NCI-H1694 treated with DMSO at 0.1 percent for 48 hours (cell line): Measurements from ENCODE around the gene ASIC1.

ENCODE experiments used
- DNase-seq: peaks from one replicate; lab custom pipeline; 2025; lab: John Stamatoyannopoulos, UW

Gene ASIC1

GRCh38 chr12:50084775-50085614 is 27.6 kb downstream of the ASIC1 start, which contains the start of gene SMARCD1:
SMARCD1 (plus strand) TSS chr12:50085342; CDS start chr12:50085370, 28 bp downstream.
- peak; percentile 86 for DNase-seq

- DNase-seq: no peak
Measured at GRCh38 chr12:50085615-50086072, 28.2 kb downstream of the ASIC1 start.

GRCh38 chr12:50086148-50086547 is 28.8 kb downstream of the ASIC1 start:
- DNase-seq: no peak

- DNase-seq: no peak
Measured at GRCh38 chr12:50087151-50087550, 29.8 kb downstream of the ASIC1 start.

GRCh38 chr12:50087995-50088394 is 30.6 kb downstream of the ASIC1 start:
- DNase-seq: no peak

- DNase-seq: peak; percentile 40
Measured at GRCh38 chr12:50088577-50089335, 31.4 kb downstream of the ASIC1 start.

DNA sequence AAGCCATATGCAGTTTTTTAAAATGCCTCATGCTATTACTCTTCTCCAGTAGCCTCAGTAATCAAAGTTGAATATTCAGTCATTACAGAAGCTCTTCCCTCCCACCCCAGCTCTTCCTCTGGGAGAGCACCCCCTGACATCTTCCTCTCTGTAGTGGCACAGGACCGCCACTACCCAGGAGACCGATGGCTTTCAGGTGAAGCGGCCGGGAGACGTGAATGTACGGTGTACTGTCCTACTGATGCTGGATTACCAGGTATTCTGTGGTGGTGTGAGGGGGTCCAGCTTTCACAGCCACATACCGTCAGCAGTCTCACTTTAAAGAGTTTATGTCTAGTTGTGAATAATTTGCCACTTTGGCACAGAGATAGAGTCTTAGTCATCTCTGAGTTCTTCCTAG is 32.3 kb downstream of the ASIC1 start:
- no peak for DNase-seq

DNA sequence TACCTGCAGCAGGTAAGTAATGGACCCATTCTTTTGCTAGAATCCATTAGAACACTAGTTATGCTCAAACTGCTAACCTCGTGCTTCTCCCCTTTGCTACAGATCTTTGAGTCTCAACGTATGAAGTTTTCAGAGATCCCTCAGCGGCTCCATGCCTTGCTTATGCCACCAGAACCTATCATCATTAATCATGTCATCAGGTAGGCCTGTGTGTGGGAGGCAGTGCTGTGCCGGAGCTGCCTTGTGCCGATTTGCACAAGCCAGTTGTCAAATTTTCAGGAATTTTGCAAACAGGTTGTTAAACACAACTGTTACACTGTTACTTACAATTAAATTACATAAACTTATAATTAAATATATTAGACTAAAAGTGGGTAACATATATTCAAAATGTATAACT is 33.0 kb downstream of the ASIC1 start:
- DNase-seq: no peak

- no peak for DNase-seq
Measured at GRCh38 chr12:50097952-50098351, 40.6 kb downstream of the ASIC1 start.

GRCh38 chr12:50099302-50100008 is 42.1 kb downstream of the ASIC1 start:
- DNase-seq: no peak

- no peak for DNase-seq
Measured at GRCh38 chr12:50100561-50100960, 43.2 kb downstream of the ASIC1 start.

DNA sequence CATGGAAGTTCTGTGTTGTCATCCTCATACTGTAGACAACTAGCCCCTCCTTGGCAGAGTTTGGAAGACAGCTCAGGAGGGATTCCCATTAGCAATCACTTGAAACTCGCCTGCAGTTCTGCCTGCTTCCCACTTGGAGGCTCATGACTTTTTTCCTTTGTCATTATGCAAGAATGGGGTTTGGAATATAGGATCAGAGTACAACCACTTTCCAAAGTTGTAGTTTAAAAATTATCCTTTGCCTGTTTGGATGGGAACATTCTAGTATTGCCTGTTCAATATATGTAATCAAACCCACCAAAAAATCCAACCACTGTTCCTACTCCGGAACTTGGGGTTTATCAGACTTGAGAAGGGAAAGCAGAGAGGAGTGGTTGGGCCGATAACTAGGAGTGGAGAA is 44.3 kb downstream of the ASIC1 start:
- DNase-seq: peak; percentile 21

DNA sequence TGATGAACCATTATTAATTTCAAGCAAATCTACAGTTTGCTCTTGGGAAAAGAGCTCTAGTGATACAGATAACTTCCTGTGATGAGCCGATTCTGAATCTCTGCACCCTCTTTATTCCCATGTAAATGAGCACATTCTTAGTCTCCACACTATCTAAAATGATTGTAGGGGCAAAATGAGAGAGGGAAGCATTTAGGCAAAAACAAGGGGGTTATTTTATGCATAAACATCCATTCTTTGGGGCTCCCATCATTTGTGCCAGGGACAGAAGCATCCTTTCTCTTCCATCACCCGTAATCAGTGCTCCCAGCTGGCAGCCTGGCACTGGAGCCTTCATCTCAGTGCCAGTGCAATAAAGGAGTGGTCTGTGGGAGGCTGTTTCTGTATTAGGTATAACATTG is 44.7 kb downstream of the ASIC1 start:
- DNase-seq: no peak

GRCh38 chr12:50102646-50103309 is 45.4 kb downstream of the ASIC1 start:
- DNase-seq: no peak

DNA sequence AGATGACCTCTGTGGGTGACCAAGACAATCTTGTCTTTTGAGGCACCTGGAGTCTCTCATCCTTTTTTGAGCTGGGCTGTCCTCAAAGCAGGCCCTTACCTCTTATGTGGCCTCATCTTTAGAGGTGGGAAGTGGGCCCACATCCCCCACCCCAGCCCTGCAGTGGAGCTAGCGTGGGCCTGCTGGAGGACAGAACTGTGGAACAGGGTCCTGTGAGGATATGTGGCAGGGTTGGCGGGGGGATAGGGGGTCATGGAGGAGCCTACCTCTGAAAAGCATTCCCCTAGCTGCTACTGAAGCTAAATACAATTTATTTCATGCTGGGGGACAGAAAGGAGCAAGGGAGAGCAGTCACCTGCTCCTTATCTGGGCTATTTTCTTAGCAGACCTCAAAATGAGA is 46.0 kb downstream of the ASIC1 start:
- DNase-seq: no peak

GRCh38 chr12:50103767-50104321 is 46.4 kb downstream of the ASIC1 start, which contains the start of gene GPD1:
GPD1 (plus strand) TSS chr12:50104008; CDS start chr12:50104051, 43 bp downstream.
- DNase-seq: no peak

DNA sequence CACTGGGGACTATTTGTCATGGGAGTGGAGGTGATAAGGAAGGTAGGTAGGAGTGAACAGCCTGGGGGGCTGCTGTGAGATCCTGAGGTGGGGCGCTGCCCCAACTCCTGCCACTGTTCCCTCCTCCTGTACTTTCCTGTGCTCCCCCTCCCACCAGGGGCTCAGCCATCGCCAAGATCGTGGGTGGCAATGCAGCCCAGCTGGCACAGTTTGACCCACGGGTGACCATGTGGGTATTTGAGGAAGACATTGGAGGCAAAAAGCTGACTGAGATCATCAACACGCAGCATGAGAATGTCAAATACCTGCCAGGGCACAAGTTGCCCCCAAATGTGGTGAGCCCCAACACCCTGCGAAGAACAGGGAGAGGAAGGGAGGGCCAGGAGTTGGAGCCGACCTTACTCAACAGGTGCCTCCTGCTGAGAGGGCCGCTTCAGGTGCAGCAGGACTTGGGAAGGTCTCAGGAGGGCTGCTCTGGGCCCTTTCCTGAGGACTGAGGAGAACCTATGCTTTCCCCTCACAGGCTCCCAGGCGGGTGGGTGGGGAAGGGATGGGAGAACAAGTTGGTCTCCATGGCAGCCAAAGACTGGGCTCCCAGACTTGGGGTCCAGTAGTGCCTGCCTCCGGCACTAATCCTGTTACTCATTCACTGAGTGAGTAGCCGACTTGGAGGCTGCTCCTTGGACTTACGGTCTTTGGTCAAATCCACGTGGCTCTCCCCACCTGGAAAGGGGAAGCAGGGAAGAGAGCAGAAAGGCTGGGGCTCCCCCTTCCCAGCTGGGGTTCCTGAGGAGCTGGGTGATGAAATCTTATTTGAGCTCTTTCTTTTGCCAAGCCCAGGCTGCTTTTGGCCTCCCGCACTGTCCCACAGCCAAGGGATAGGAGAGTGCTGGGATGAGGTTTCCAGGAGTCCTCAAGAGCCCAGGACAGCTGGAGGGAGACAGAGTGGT is 47.3 kb downstream of the ASIC1 start:
- no peak for DNase-seq

DNA sequence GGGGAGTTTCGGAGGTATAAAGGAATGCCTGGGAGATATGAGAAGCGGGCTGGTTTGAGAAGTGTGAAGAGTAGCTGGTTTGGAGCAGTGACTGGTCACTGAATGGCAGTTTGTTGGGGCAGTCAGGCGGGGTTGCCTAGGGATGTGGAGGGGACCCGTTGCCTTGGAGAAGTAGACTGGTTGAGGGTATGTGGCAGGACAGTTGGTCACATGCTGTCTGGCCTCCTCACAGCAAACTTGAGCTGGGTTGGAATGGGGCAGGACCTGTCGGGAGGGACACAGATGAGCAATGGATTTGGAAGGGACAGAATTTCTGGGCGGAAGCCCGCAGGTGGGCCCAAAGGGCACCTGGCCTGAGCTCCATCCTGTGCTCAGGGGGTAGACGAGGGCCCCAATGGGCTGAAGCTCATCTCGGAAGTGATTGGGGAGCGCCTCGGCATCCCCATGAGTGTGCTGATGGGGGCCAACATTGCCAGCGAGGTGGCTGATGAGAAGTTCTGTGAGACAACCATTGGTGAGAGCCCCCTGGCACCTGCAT is 48.6 kb downstream of the ASIC1 start:
- no peak for DNase-seq

DNA sequence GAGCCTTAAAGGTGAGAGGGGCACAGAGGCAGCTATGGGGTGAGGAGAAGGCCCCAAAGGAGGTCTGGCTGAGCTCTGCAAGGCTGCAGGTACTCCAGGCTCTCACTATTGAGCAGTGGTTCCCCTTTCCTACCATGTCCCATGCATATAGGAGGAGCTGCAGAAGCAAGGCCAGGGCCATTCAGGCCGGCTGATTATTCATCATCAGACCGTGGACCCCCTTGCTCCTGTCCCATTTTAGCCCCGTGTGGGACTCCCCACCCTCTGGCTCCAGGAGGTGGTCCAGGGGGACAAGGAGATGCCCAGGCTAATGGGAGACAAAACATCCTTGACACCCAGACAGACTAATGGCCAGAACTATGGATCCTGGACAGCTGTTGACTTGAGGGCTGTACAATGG is 49.5 kb downstream of the ASIC1 start:
- DNase-seq: no peak
